Measurements from ENCODE around the gene STEAP1B. TPM values are rescaled to one million over a fixed set of nuclear protein-coding genes. Genes with fewer than 3 reads are reported as not detected.

STEAP1B gene
- total and polyA plus RNA-seq, 2 of the 4 experiments (the other 2 are of a cell fraction): 7.9 to 13.8 TPM

DNA sequence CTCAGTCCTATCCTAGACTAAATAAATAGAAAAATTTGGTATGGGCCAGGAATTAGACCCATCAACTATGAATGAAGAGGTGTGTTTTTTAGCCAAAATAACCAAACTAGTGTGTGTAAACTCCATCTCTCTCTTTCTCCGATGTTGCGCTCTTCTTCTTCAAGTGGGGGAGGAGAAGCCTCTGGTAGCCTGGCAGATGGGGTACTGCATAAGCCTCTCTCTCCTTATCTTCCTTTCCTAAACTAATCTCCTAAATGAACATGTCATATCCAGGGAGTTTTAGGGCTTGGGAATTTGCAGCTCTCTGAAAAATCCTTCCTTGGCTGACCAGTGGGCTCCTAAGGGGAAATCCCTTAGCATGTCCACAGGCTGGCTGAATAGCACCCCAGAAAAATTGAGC lies 86.8 kb downstream of the STEAP1B start:
- ChIA-PET CTCF (no interaction called here), POLR2A (ENCODE audit: unreplicated experiment) (no interaction called here)
- Histone ChIP-seq H3K9me3 (ENCODE audit: control insufficient read depth, insufficient read depth, low read length) (no peaks in the 10 kb centered on the region), H3K79me1 (ENCODE audit: low read depth in 1 of 2, low read length in 2 of 2) (no peaks in the 10 kb centered on the region), H2BK5ac (ENCODE audit: low read depth, low read length, poor library complexity, severe bottlenecking) (no peak overlapping the region), H2AFZ (replicated peaks; ENCODE audit: low read length, poor library complexity) (no peak overlapping the region), H2BK20ac (ENCODE audit: low read depth, low read length) (no peak overlapping the region), H2BK120ac (ENCODE audit: low read depth, low read length) (no peak overlapping the region), H3K4ac (ENCODE audit: low read depth, low read length) (no peak overlapping the region), H3K36me3 (ENCODE audit: control insufficient read depth, insufficient read depth, low read length) (no peaks in the 10 kb centered on the region), H3K4me3 (ENCODE audit: insufficient read depth, low read depth, low read length) (no peak overlapping the region), H2BK15ac (ENCODE audit: low read depth, low read length) (no peak overlapping the region), H4K91ac (ENCODE audit: insufficient read depth, low read depth, low read length) (no peak overlapping the region), H3K9ac (ENCODE audit: low read depth, low read length) (no peak overlapping the region), H3K14ac (replicated peaks; ENCODE audit: low read depth, low read length) (no peak overlapping the region), H3K18ac (ENCODE audit: low read depth, low read length) (no peak overlapping the region), H2AK5ac (ENCODE audit: low read depth, low read length) (no peak overlapping the region), H4K20me1 (ENCODE audit: insufficient read depth, low read length) (no peaks in the 10 kb centered on the region), H2AK9ac (replicated peaks; ENCODE audit: low read depth, low read length, poor library complexity) (no peak overlapping the region), H4K5ac (ENCODE audit: low read depth, low read length) (no peak overlapping the region), H4K8ac (ENCODE audit: low read depth in 2 of 2, low read length in 2 of 2) (no peak overlapping the region), H3K9me1 (ENCODE audit: insufficient read depth, low read length) (no peaks in the 10 kb centered on the region), H3K4me2 (ENCODE audit: low read depth, low read length) (no peak overlapping the region), H3K27ac (ENCODE audit: insufficient read depth, low read length) (no peak overlapping the region), H3K56ac (ENCODE audit: extremely low read depth, insufficient read depth, low read length) (no peak overlapping the region), H3K4me1 (ENCODE audit: control insufficient read depth, insufficient read depth, low read length) (no peaks in the 10 kb centered on the region), H3K27me3 (ENCODE audit: control insufficient read depth, insufficient read depth, low read length) (no peaks in the 10 kb centered on the region), H3K23ac (ENCODE audit: low read depth, low read length) (no peak overlapping the region)
- in situ Hi-C loops (cut with MboI; ENCODE audit: low sequenced_read_pairs) (no loop called here), dilution Hi-C loops (cut with HindIII; ENCODE audit: low sequenced_read_pairs, unreplicated experiment) (no loop called here), intact Hi-C loops (cut with micrococcal nuclease) (no loop called here)
- no peak for DNase-seq
- WGBS, 2 experiments (ENCODE audit: extremely low coverage in 2 of 2, insufficient read length in 1 of 2): no CpG with 5 or more reads among the region's 2 CpGs
- TF ChIP-seq MAZ (IDR thresholded peaks at IDR 0.05; ENCODE audit: borderline replicate concordance, low read depth, low read length): no peak
- no peak for TF ChIP-seq MXI1 (IDR thresholded peaks at IDR 0.05; ENCODE audit: borderline replicate concordance, low read depth, low read length)
- TF ChIP-seq BHLHE40 (IDR thresholded peaks at IDR 0.05; ENCODE audit: low read depth, low read length): no peak
- TF ChIP-seq POLR2A (IDR thresholded peaks at IDR 0.05; ENCODE audit: low read depth, low read length): no peak
- no peak for TF ChIP-seq FOS (IDR thresholded peaks at IDR 0.05; ENCODE audit: low read depth, low read length)
- no peak for TF ChIP-seq MAFK (IDR thresholded peaks at IDR 0.05; ENCODE audit: low read depth, low read length)
- no peak for TF ChIP-seq RCOR1 (IDR thresholded peaks at IDR 0.05; ENCODE audit: insufficient replicate concordance, low read length)
- TF ChIP-seq RAD21 (IDR thresholded peaks at IDR 0.05; ENCODE audit: low read length): no peak
- TF ChIP-seq CHD1 (IDR thresholded peaks at IDR 0.05; ENCODE audit: low read depth, low read length): no peak
- TF ChIP-seq, protein P1, sequence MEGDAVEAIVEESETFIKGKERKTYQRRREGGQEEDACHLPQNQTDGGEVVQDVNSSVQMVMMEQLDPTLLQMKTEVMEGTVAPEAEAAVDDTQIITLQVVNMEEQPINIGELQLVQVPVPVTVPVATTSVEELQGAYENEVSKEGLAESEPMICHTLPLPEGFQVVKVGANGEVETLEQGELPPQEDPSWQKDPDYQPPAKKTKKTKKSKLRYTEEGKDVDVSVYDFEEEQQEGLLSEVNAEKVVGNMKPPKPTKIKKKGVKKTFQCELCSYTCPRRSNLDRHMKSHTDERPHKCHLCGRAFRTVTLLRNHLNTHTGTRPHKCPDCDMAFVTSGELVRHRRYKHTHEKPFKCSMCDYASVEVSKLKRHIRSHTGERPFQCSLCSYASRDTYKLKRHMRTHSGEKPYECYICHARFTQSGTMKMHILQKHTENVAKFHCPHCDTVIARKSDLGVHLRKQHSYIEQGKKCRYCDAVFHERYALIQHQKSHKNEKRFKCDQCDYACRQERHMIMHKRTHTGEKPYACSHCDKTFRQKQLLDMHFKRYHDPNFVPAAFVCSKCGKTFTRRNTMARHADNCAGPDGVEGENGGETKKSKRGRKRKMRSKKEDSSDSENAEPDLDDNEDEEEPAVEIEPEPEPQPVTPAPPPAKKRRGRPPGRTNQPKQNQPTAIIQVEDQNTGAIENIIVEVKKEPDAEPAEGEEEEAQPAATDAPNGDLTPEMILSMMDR (conservative IDR thresholded peaks at IDR 0.05; ENCODE audit: low read depth, low read length): no peak
- TF ChIP-seq ELK1 (IDR thresholded peaks at IDR 0.05; ENCODE audit: borderline replicate concordance, low read depth, low read length): no peak
- TF ChIP-seq, protein P2, sequence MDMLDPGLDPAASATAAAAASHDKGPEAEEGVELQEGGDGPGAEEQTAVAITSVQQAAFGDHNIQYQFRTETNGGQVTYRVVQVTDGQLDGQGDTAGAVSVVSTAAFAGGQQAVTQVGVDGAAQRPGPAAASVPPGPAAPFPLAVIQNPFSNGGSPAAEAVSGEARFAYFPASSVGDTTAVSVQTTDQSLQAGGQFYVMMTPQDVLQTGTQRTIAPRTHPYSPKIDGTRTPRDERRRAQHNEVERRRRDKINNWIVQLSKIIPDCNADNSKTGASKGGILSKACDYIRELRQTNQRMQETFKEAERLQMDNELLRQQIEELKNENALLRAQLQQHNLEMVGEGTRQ (IDR thresholded peaks at IDR 0.05; ENCODE audit: low read depth, low read length): no peak
- TF ChIP-seq CEBPB (IDR thresholded peaks at IDR 0.05; ENCODE audit: low read depth, low read length): no peak
- no peak for TF ChIP-seq RFX5 (IDR thresholded peaks at IDR 0.05; ENCODE audit: low read depth, low read length)
- TF ChIP-seq NFE2L2 (IDR thresholded peaks at IDR 0.05; ENCODE audit: low read depth, low read length): no peak
- TF ChIP-seq SMC3 (IDR thresholded peaks at IDR 0.05; ENCODE audit: low read depth, low read length): no peak
- ATAC-seq (ENCODE audit: low read depth): no peak
- BruUV-seq (replicated peaks): no TSS peak
